WI38 (cell line): ENCODE measurements around the gene ZBTB7A.

Source experiments
- H3K4me3 ChIP-seq: 2 replicates; pipeline ENCODE4 v1.5.1; 2011; ENCODE audit warnings: low read depth, mild to moderate bottlenecking, control low read depth, low read length
- TF ChIP-seq, protein P1 (sequence below): IDR thresholded peaks from 2 replicates; pipeline ENCODE4 v1.5.1; 2012; ENCODE audit warnings: low read depth, mild to moderate bottlenecking, control low read depth, low read length

ZBTB7A gene

DNA sequence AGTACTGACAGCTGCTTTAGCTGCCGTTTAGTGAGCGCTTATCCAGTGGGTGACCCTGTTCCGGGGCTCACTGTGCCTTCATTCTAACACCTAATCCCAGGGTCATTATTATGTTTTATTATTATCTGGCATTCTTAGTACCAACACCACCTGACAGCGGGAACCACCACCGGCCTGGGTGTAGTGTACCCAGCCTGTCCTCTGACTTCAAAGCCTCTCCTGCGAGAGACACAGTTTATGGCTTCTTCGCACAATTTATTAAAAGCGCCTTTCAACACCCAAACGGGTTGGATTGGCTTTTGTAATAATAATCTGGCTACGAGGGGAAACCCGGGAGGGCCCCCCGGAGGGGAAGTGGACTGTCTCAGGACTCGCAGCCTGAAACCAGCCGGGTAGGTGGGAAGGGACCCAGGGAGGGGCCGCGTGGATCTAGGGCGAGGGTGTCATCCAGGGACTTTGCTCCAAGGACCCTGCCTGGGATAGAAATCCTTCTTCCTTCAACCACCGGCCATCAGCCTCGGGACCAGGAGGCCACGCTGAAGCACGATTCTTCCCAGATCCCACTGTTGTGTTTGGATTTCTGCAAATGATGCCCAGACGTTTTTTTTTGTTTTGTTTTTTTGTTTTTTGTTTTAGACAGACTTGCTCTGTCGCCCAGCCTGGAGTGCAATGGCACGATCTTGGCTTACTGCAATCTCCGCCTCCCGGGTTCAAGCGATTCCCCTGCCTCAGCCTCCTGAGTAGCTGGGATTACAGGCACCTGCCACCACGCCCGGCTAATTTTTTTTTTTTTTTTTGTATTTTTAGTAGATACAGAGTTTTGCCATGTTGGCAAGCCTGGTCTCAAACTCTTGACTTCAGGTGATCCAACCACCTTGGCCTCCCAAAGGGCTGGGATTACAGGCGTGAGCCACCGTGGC lies 1.6 kb upstream of the ZBTB7A start:
- TF ChIP-seq, protein P1, sequence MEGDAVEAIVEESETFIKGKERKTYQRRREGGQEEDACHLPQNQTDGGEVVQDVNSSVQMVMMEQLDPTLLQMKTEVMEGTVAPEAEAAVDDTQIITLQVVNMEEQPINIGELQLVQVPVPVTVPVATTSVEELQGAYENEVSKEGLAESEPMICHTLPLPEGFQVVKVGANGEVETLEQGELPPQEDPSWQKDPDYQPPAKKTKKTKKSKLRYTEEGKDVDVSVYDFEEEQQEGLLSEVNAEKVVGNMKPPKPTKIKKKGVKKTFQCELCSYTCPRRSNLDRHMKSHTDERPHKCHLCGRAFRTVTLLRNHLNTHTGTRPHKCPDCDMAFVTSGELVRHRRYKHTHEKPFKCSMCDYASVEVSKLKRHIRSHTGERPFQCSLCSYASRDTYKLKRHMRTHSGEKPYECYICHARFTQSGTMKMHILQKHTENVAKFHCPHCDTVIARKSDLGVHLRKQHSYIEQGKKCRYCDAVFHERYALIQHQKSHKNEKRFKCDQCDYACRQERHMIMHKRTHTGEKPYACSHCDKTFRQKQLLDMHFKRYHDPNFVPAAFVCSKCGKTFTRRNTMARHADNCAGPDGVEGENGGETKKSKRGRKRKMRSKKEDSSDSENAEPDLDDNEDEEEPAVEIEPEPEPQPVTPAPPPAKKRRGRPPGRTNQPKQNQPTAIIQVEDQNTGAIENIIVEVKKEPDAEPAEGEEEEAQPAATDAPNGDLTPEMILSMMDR: no peak
- peak overlapping the region; percentile 83 for H3K4me3 ChIP-seq

- TF ChIP-seq, protein P1: no peak
- H3K4me3 ChIP-seq: peak overlapping the region; percentile 83
These were observed 822 bp upstream of the ZBTB7A start for GRCh38 chr19:4067396-4068046.

- H3K4me3 ChIP-seq: peak overlapping the region; percentile 83
- TF ChIP-seq, protein P1: no peak
These were observed 508 bp downstream of the ZBTB7A start for GRCh38 chr19:4066176-4066606.

GRCh38 chr19:4065430-4066175 lies 1.1 kb downstream of the ZBTB7A start:
- TF ChIP-seq, protein P1: no peak
- H3K4me3 ChIP-seq: peak overlapping the region; percentile 83

DNA sequence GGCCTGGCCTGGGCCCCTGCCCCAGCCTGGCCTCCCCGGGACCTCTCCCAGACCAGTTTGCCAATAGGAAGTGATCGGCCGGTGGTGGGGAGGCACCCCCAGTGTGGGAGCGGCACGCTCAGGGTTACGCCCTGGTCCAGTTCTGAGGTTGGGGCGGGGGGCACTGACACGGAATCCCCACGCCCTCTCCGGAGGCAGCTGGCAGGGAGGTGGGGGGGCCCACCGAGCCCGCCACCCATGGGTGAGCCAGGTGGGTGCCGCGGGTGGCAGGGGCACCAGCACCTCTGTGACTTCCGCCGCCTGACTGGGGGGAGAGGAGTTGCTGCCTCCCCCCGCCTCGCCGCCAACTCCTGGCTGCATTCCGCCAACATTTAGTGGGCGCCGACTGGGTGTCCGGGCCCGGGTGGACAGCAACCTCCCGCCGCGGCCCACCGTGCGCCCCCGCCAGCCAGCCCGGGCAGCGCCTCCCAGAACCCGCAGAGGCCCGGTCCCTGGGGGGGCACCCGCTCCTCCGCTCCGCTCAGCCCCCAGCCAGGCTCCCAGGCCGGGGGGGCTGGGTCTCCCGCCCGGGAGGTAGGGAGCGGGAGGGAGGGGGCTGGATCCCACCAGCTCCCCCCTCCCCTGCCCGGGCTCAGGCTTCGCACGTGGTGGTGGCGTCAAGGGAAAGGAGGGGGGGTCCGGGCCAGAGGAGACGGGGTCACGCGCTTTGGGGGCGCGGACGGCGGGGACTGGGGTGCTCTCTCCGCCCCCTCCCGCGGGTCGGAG lies 2.0 kb downstream of the ZBTB7A start:
- H3K4me3 ChIP-seq: peak overlapping the region; percentile 78
- TF ChIP-seq, protein P1: no peak

GRCh38 chr19:4064149-4064495 lies 2.6 kb downstream of the ZBTB7A start:
- TF ChIP-seq, protein P1: no peak
- peak overlapping the region; percentile 78 for H3K4me3 ChIP-seq
